Hepatocyte (in vitro differentiated cells): Measurements from ENCODE around the gene LONP2. TPM values are rescaled to one million over a fixed set of nuclear protein-coding genes. Genes with fewer than 3 reads are reported as not detected.
A peak's percentile ranks its signal among the peaks of the same experiment; 100 is the strongest.

Experiments used
- DNase-seq: peaks from one replicate; pipeline ENCODE4 v3.0.0-alpha.2; 2016; ENCODE audit warnings: low spot score
- H2AFZ ChIP-seq: fragments of 200-600 bp; sonication (generic); 2 replicates; pipeline ENCODE4 v1.6.0; 2016; ENCODE audit warnings: antibody characterized with exemption, mild to moderate bottlenecking
- H3K27ac ChIP-seq: fragments of 200-600 bp; sonication (generic); 2 replicates; pipeline ENCODE4 v1.5.1; 2016; ENCODE audit warnings: mild to moderate bottlenecking
- H3K27me3 ChIP-seq: fragments of 200-600 bp; sonication (generic); 2 replicates; pipeline ENCODE4 v1.6.1; 2016
- H3K36me3 ChIP-seq: fragments of 200-600 bp; sonication (generic); replicated peaks from 2 replicates; pipeline ENCODE4 v1.5.1; 2016; ENCODE audit warnings: low read depth; ENCODE audit not compliant: insufficient read depth
- H3K4me1 ChIP-seq: fragments of 200-600 bp; sonication (generic); 2 replicates; pipeline ENCODE4 v1.5.1; 2016; ENCODE audit warnings: mild to moderate bottlenecking, moderate library complexity; ENCODE audit not compliant: insufficient read depth
- H3K4me2 ChIP-seq: fragments of 200-600 bp; sonication (generic); 2 replicates; pipeline ENCODE4 v1.6.0; 2016
- H3K4me3 ChIP-seq: fragments of 200-600 bp; sonication (generic); 2 replicates; pipeline ENCODE4 v1.5.1; 2016; ENCODE audit warnings: mild to moderate bottlenecking
- H3K79me2 ChIP-seq: fragments of 200-600 bp; sonication (generic); 2 replicates; pipeline ENCODE4 v1.6.0; 2017; ENCODE audit warnings: mild to moderate bottlenecking
- H3K9me2 ChIP-seq: fragments of 200-600 bp; sonication (generic); replicated peaks from 2 replicates; pipeline ENCODE4 v1.6.0; 2017; ENCODE audit warnings: mild to moderate bottlenecking; ENCODE audit not compliant: insufficient read depth
- H3K9me3 ChIP-seq: fragments of 200-600 bp; sonication (generic); 2 replicates; pipeline ENCODE4 v1.5.1; 2016; ENCODE audit warnings: low read depth, mild to moderate bottlenecking
- H4K20me1 ChIP-seq: fragments of 200-600 bp; sonication (generic); 2 replicates; pipeline ENCODE4 v1.6.0; 2016; ENCODE audit warnings: mild to moderate bottlenecking; ENCODE audit not compliant: insufficient read depth, poor library complexity, severe bottlenecking
- EZH2 ChIP-seq: fragments of 200-600 bp; sonication (generic); IDR thresholded peaks from 2 replicates; pipeline ENCODE4 v1.6.1; 2016; ENCODE audit warnings: antibody characterized with exemption, mild to moderate bottlenecking, borderline replicate concordance
- EZH2phosphoT487 ChIP-seq: fragments of 200-600 bp; sonication (generic); IDR thresholded peaks from one replicate; pipeline ENCODE4 v1.6.1; 2018; ENCODE audit warnings: antibody characterized with exemption, mild to moderate bottlenecking, low read depth, moderate library complexity; ENCODE audit not compliant: unreplicated experiment, severe bottlenecking
- WGBS: methylation state at CpG from one replicate; pipeline ENCODE4 v1.1.6; 2016; ENCODE audit warnings: low lambda C conversion rate; ENCODE audit errors: missing lambda C conversion rate; 5-methylcytosine and 5-hydroxymethylcytosine counted together
- polyA plus RNA-seq: library from polyadenylated mRNA; unstranded; fragments of >200 nt; fragmentation: Nextera tagmentation; extraction: Ambion mirVana; gene quantifications from 2 replicates; pipeline ENCODE4 v1.2.1, GENCODE V29; 2016
- total RNA-seq: library from RNA; depleted of rRNA; stranded (reverse); fragments of >200 nt; gene quantifications from 2 replicates; pipeline ENCODE4 v1.2.3, GENCODE V29; 2014
- TF ChIP-seq, protein P1 (sequence below): fragments of 200-600 bp; sonication (generic); IDR thresholded peaks from 2 replicates; pipeline ENCODE4 v1.5.1; 2016; ENCODE audit warnings: antibody characterized with exemption, mild to moderate bottlenecking; ENCODE audit not compliant: poor library complexity

LONP2 gene
- total and polyA plus RNA-seq, 2 experiments from 2014 or later, result 30.1 to 56.8 TPM

DNA sequence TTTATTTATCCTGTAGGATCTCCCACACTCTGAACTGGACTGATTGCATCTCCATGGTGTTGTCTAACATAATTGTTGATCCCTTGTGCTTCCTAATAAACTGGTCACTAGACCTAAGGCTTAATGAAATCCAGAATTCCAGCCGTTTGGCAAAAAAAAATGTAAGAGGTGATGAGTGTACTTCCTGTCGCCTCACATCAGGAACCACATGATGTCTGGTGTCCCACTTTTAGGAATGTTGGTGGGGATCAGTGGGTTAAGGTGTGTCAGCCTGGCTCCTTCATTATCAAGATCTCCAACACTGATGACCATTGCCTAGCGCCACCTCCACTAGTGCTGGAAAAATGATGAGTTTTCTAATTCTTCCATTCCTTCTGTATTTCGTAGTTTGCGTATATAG, 18.6 kb upstream of the LONP2 start:
- no peak for DNase-seq
- Histone ChIP-seq H3K9me2 (no peaks in the 10 kb centered on the region), H3K4me1 (no peaks in the 10 kb centered on the region), H2AFZ (no peak overlapping the region), H3K79me2 (no peaks in the 10 kb centered on the region), H4K20me1 (no peaks in the 10 kb centered on the region), H3K27ac (no peak overlapping the region), H3K4me3 (no peak overlapping the region), H3K4me2 (no peak overlapping the region), H3K36me3 (no peaks in the 10 kb centered on the region), H3K9me3 (no peaks in the 10 kb centered on the region), H3K27me3 (no peaks in the 10 kb centered on the region)
- WGBS, result 74% methylated on average over 5 of the region's 5 CpGs
- no peak for TF ChIP-seq EZH2phosphoT487
- TF ChIP-seq EZH2, result no peak
- TF ChIP-seq, protein P1, sequence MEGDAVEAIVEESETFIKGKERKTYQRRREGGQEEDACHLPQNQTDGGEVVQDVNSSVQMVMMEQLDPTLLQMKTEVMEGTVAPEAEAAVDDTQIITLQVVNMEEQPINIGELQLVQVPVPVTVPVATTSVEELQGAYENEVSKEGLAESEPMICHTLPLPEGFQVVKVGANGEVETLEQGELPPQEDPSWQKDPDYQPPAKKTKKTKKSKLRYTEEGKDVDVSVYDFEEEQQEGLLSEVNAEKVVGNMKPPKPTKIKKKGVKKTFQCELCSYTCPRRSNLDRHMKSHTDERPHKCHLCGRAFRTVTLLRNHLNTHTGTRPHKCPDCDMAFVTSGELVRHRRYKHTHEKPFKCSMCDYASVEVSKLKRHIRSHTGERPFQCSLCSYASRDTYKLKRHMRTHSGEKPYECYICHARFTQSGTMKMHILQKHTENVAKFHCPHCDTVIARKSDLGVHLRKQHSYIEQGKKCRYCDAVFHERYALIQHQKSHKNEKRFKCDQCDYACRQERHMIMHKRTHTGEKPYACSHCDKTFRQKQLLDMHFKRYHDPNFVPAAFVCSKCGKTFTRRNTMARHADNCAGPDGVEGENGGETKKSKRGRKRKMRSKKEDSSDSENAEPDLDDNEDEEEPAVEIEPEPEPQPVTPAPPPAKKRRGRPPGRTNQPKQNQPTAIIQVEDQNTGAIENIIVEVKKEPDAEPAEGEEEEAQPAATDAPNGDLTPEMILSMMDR, result no peak

DNA sequence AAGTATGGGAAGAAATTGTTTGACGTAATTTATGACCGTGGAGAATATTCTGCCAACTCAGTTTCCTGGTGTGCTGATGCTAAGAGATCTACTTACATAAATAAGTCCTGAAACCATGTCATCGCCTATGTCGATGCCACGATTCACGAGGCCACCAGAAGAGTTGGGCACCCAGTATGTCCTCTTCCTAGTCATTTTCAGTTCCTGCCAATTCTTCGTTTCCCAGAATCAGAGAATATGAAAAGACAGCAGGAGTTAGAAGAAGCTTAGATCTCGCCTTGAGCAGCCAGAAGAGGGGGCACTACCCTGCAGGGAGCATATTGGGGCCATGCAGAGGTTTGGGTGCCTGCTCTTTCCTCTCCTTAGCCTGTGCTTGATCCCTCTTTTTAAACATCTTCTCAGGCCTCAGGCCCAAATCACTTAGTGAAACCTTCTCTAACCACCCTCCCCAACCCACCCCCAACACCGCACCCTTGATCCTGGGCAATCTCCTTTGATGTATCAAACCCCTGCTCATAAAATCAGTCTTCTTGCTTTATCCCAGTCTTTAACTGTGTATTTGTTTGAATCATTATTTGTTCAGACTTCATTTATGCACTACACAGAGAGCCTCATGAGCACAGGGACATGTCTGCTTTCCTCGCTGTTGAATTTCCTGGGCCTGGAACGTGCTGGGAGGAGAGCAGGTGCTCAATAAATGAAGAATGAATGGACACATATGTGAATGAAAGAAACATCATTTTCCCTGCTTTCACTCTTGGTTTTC, 12.2 kb upstream of the LONP2 start:
- H3K79me2 ChIP-seq, result no peaks in the 10 kb centered on the region
- peak; percentile 46 for DNase-seq
- H3K4me1 ChIP-seq, result no peaks in the 10 kb centered on the region
- 73% methylated on average over 11 of the region's 11 CpGs for WGBS
- H3K4me2 ChIP-seq, result no peak overlapping the region
- H3K9me3 ChIP-seq, result no peaks in the 10 kb centered on the region
- no peaks in the 10 kb centered on the region for H3K36me3 ChIP-seq
- H2AFZ ChIP-seq, result no peak overlapping the region
- H4K20me1 ChIP-seq, result no peaks in the 10 kb centered on the region
- TF ChIP-seq, protein P1, result peak; percentile 52
- TF ChIP-seq EZH2phosphoT487 (no peak), EZH2 (no peak)
- H3K27me3 ChIP-seq, result no peaks in the 10 kb centered on the region
- peak overlapping the region; percentile 24 for H3K27ac ChIP-seq
- H3K4me3 ChIP-seq, result no peak overlapping the region
- H3K9me2 ChIP-seq, result no peaks in the 10 kb centered on the region

DNA sequence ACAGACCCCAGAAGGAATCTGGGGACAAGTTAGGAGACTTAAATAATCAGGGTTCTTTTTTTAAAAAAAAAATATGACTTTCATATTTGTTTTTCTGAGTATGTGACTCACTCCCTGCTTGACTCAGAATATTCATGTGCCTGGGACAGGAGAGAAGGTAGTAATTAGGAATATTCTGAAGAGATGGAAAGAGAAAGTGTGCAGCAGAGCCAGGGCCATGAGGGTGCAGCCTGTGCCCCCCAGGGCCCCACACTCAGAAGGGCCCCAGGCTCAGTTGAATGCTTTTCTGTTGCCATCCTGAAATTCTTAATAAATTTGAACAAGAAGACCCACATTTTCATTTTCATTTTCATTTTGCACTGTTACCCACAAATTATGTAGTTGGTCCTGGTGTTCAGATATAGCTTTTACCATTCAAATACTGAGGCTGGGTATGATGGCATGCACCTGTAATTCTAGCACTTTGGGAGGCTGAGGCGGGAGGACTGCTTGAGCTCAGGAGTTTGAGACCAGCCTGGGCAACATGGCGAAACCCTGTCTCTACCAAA, 11.5 kb upstream of the LONP2 start:
- 87% methylated on average over 2 of the region's 2 CpGs for WGBS
- TF ChIP-seq EZH2 (no peak), EZH2phosphoT487 (no peak)
- TF ChIP-seq, protein P1, result no peak
- Histone ChIP-seq H2AFZ (no peak overlapping the region), H3K4me3 (no peak overlapping the region), H3K4me2 (no peak overlapping the region), H3K79me2 (no peaks in the 10 kb centered on the region), H3K27me3 (no peaks in the 10 kb centered on the region), H3K9me3 (no peaks in the 10 kb centered on the region), H4K20me1 (no peaks in the 10 kb centered on the region), H3K9me2 (no peaks in the 10 kb centered on the region), H3K4me1 (no peaks in the 10 kb centered on the region), H3K36me3 (no peaks in the 10 kb centered on the region), H3K27ac (peak overlapping the region; percentile 24)
- DNase-seq, result no peak
